Vagina (tissue), 2 donors: ENCODE data around the gene C9orf152.

Experiments used
- POLR2A ChIP-seq, 2 donors: fragments of 450-650 bp; IDR thresholded peaks; one replicate each; pipeline ENCODE4 v1.6.1; 2017; ENCODE audit warnings: antibody characterized with exemption in 2 of 2, mild to moderate bottlenecking in 2 of 2, moderate library complexity in 2 of 2
- POLR2AphosphoS5 ChIP-seq, 2 donors: sonication (generic); formaldehyde crosslinking; IDR thresholded peaks; one replicate each; pipeline ENCODE4 v1.9.0; 2017; ENCODE audit warnings: antibody characterized with exemption in 2 of 2, mild to moderate bottlenecking in 2 of 2, low read depth in 1 of 2; ENCODE audit not compliant: insufficient read depth in 1 of 2
- TF ChIP-seq, protein P1 (sequence below), 3 experiments: fragments of 450-650 bp in 2 of 3; fragments of 200-600 bp in 1 of 3; sonication (generic) in 1 of 3; IDR thresholded peaks; one replicate each; pipeline ENCODE4 v1.5.1; 2017 to 2019; ENCODE audit warnings: antibody characterized with exemption in 3 of 3, mild to moderate bottlenecking in 2 of 3, moderate library complexity in 2 of 3

DNA sequence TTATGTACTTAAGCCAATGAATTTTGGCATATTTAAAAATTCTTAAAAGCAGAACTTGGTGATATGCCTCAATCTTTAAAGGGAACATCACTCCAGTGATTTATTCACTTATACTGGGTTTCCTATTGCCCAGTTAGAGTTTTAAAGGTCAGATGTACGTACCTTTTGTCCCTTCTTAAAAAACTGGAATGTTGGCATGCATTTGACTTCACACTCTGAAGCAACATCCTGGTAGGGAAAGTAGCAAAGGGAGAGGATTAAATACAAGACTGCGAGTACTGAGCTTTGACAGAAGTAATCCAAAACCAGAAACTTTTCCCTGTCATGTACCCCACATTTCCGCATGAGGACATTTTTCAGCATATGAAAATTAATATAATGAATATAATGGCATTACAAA is 36.7 kb upstream of the C9orf152 start:
- TF ChIP-seq, protein P1, sequence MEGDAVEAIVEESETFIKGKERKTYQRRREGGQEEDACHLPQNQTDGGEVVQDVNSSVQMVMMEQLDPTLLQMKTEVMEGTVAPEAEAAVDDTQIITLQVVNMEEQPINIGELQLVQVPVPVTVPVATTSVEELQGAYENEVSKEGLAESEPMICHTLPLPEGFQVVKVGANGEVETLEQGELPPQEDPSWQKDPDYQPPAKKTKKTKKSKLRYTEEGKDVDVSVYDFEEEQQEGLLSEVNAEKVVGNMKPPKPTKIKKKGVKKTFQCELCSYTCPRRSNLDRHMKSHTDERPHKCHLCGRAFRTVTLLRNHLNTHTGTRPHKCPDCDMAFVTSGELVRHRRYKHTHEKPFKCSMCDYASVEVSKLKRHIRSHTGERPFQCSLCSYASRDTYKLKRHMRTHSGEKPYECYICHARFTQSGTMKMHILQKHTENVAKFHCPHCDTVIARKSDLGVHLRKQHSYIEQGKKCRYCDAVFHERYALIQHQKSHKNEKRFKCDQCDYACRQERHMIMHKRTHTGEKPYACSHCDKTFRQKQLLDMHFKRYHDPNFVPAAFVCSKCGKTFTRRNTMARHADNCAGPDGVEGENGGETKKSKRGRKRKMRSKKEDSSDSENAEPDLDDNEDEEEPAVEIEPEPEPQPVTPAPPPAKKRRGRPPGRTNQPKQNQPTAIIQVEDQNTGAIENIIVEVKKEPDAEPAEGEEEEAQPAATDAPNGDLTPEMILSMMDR (IDR thresholded peaks at IDR 0.05): no peak
- no peak for TF ChIP-seq POLR2A (IDR thresholded peaks at IDR 0.05)
- TF ChIP-seq POLR2AphosphoS5 (IDR thresholded peaks at IDR 0.05; ENCODE audit: insufficient read depth in 1 of 2, low read depth in 1 of 2): no peak
